Cardiac fibroblast (primary cell): ENCODE data around the gene TJP1.

Experiments used
- DNase-seq, 2 donors: peaks; one replicate each; pipeline versions ENCODE4 v3.0.0 to v3.0.0-alpha.2; 2010; ENCODE audit warnings: low read depth in 2 of 2
- H3K4me3 ChIP-seq, 2 donors: replicated peaks in 1 of 2; 1 replicate in 1 of 2; 2 replicates in 1 of 2; pipeline ENCODE4 v1.5.1; 2011; ENCODE audit warnings: low read depth in 2 of 2, low read length in 2 of 2, mild to moderate bottlenecking in 2 of 2, moderate library complexity in 1 of 2
- TF ChIP-seq, protein P1 (sequence below): IDR thresholded peaks from one replicate; pipeline ENCODE4 v1.5.1; 2011; ENCODE audit warnings: low read depth, mild to moderate bottlenecking, low read length, inconsistent platforms

Gene TJP1

DNA sequence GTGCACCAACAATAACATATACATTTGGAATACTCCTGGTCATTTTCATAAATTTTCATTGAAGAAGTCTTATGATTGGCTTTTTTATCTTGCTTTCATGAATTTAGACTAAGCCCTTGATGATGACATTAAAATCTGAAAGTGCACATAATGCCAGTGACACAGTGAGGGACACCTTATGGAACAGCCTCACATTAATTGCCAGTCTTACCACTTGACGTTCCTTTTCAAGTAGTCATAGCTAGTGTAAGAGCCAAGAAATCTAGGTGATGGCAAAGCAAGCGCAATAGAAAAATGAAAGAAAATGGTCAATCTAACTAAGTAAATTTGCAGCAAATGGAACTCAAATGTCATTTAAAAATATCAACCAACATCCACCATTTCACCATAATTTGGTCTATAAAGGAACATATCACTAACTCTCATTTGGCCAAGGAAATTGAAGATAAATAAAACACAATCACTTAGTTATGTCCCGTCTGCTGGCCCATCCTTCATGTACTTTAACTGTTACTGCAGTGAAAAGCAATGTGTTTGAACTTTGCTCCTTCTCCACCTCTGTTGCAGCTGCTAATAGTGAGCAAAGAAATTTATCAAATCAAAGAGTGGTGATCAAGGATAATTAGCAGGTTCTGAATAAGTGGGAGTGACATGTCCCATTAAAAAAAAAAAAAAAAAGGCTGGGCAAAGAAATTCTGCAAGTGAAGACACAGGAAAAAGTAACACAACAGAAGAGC lies 110.0 kb downstream of the TJP1 start:
- DNase-seq = no peak
- no peak overlapping the region for H3K4me3 ChIP-seq
- TF ChIP-seq, protein P1, sequence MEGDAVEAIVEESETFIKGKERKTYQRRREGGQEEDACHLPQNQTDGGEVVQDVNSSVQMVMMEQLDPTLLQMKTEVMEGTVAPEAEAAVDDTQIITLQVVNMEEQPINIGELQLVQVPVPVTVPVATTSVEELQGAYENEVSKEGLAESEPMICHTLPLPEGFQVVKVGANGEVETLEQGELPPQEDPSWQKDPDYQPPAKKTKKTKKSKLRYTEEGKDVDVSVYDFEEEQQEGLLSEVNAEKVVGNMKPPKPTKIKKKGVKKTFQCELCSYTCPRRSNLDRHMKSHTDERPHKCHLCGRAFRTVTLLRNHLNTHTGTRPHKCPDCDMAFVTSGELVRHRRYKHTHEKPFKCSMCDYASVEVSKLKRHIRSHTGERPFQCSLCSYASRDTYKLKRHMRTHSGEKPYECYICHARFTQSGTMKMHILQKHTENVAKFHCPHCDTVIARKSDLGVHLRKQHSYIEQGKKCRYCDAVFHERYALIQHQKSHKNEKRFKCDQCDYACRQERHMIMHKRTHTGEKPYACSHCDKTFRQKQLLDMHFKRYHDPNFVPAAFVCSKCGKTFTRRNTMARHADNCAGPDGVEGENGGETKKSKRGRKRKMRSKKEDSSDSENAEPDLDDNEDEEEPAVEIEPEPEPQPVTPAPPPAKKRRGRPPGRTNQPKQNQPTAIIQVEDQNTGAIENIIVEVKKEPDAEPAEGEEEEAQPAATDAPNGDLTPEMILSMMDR = no peak

DNA sequence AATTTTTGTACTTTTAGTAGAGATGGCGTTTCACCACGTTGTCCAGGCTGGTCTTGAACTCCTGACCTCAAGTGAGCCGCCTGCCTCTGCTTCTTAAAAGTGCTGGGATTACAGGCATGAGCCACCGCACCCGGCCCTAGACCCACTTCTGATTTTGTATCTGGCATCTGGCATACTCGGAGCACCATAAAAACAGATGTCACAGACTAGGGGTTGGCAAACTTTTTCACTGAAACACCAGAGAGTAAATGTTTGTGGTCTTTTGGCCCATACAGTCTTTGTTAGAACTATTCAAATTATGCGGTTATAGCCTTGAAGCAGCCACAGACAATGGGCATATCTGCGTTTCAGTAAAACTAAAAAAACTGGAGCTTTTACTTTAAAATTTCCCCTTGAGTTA lies 110.7 kb downstream of the TJP1 start:
- no peak overlapping the region for H3K4me3 ChIP-seq
- DNase-seq = no peak
- TF ChIP-seq, protein P1 = no peak

DNA sequence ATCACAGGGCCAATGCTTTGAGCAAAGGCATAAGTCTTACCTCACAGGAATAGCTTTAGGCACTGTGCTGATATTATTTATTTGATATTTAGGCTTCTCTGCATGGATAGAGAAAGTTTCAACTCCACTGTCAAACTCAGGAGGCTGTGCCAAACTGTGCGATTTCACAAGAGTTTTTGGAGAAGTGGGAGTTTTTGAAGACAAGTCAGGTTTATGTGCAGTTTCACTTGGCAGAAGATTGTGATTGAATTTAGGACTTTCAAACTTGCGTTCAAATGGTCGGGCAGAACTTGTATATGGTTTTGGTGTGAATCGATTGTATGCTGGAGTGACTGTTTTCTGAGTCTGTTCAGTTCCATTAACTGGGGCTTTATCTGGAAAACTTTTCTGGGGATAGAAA lies 113.7 kb downstream of the TJP1 start:
- TF ChIP-seq, protein P1 = no peak
- peak in 1 of 2 donors; percentile 39 for DNase-seq
- no peak overlapping the region for H3K4me3 ChIP-seq

DNA sequence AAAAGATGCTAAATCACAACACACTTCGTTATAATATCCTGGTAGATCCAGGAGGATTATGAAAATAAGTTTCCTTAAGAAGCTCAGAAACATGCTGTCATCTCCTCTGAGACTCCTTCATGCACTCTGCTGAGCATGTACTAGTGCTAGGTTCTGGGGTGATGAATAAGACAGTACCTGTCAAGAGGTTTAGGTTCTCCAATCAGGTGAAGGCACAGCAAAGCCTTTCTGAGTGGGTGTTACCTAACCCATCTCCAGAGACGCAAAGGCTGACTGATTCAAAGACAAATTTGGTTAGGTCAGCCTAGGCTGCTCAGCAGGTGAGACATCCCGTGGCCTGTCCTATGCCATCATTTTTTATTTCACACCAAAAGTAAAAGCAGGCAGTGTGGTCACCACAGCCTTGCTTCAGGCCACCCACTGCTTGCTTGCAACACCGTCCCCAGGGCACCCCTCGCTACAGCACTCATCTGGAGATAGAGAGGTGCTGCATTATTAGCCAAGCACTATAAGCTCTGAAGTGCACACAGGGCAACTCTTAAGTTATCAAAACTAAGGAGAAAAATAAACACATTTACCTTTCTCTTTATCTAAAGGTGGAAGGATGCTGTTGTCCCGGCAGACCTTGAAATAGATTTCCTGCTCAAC lies 117.2 kb downstream of the TJP1 start:
- H3K4me3 ChIP-seq = no peak overlapping the region
- TF ChIP-seq, protein P1 = no peak
- no peak for DNase-seq

DNA sequence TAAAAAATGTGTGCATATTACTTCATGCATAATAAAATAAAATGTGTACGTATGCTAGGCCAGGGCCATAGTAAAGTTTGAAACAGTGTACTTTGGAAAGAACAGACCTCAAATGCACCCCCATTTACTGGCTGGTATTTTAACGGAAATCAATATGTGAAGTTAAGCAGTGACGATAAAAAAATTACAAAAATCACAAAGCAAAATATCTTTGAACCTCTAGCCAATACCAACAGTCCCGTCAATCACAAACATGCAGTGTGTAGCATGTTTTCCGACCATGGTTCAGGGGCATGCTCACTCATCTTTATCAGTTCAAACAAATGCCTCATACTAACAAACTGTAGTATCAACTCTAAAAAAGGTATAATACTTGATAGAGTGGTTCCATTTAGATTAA lies 121.1 kb downstream of the TJP1 start:
- TF ChIP-seq, protein P1 = no peak
- H3K4me3 ChIP-seq = no peak overlapping the region
- DNase-seq = no peak

DNA sequence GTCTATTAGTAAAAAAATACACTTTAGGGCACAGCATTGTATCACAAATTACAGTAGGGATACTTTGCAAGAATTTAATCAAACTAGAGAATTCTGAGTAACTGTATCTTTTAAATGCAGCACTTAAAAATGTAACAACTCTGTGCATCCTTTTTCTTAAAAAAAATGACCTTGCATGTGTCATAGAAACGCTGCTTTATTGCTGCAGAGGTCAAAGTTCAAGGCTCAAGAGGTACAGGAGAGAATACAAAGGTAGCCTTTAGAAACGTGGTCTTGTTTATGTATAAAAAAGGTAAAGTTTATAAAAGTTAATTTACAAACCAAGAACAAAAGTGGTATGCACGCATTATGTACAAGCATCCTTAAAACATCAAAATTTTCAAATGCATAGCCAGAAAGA lies 122.0 kb downstream of the TJP1 start:
- no peak for DNase-seq
- H3K4me3 ChIP-seq = no peak overlapping the region
- TF ChIP-seq, protein P1 = no peak

DNA sequence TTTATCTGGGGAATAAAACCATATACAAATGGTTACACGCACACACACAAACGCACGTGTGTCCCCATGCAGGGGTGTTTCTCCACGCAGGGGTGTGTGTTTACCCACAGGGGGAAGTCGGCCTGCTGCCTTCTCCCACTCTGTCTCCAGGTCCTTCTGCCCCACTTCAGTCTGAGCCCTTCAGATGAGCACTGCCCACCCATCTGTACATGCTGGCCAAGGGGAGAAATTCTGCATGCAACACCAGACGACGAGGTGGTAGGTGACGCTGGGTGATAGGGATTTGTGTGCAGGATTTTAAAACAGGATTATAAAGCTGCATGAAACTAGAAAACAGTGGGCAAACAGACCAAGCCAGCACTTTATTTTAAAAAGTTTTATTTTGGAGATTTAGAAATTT lies 122.5 kb downstream of the TJP1 start:
- no peak overlapping the region for H3K4me3 ChIP-seq
- no peak for DNase-seq
- TF ChIP-seq, protein P1 = no peak
